Adrenal gland (tissue), 5 donors: ENCODE measurements around the gene RTP5.

Experiments
- POLR2A ChIP-seq, 2 donors: fragments of 450-650 bp; IDR thresholded peaks; one replicate each; pipeline ENCODE4 v1.6.1; 2017; ENCODE audit warnings: antibody characterized with exemption in 2 of 2, mild to moderate bottlenecking in 2 of 2, moderate library complexity in 1 of 2
- TF ChIP-seq, protein P1 (sequence below), 6 experiments: fragments of 450-650 bp in 4 of 6; fragments of 200-600 bp in 2 of 6; sonication (generic) in 1 of 6; IDR thresholded peaks; 1 replicate in 5 of 6; 2 replicates in 1 of 6; pipeline versions ENCODE4 v1.5.1 to v1.8.0; 2016 to 2021; ENCODE audit warnings: antibody characterized with exemption in 6 of 6, mild to moderate bottlenecking in 2 of 6, moderate library complexity in 1 of 6
- donor health status: DM: no; HTN: no; CAD: no.

GRCh38 chr2:241886840-241887447 is 17.4 kb downstream of the RTP5 start:
- TF ChIP-seq, protein P1, sequence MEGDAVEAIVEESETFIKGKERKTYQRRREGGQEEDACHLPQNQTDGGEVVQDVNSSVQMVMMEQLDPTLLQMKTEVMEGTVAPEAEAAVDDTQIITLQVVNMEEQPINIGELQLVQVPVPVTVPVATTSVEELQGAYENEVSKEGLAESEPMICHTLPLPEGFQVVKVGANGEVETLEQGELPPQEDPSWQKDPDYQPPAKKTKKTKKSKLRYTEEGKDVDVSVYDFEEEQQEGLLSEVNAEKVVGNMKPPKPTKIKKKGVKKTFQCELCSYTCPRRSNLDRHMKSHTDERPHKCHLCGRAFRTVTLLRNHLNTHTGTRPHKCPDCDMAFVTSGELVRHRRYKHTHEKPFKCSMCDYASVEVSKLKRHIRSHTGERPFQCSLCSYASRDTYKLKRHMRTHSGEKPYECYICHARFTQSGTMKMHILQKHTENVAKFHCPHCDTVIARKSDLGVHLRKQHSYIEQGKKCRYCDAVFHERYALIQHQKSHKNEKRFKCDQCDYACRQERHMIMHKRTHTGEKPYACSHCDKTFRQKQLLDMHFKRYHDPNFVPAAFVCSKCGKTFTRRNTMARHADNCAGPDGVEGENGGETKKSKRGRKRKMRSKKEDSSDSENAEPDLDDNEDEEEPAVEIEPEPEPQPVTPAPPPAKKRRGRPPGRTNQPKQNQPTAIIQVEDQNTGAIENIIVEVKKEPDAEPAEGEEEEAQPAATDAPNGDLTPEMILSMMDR (IDR thresholded peaks at IDR 0.05), result no peak
- no peak for TF ChIP-seq POLR2A (IDR thresholded peaks at IDR 0.05)
